Measurements from ENCODE around the gene LMNTD2. TPM values are rescaled to one million over a fixed set of nuclear protein-coding genes. Genes with fewer than 3 reads are reported as not detected.
A peak's percentile ranks its signal among the peaks of the same experiment; 100 is the strongest.

The LMNTD2 gene
- total RNA-seq, 1 experiment from 2014 or later: 7.8 TPM

DNA sequence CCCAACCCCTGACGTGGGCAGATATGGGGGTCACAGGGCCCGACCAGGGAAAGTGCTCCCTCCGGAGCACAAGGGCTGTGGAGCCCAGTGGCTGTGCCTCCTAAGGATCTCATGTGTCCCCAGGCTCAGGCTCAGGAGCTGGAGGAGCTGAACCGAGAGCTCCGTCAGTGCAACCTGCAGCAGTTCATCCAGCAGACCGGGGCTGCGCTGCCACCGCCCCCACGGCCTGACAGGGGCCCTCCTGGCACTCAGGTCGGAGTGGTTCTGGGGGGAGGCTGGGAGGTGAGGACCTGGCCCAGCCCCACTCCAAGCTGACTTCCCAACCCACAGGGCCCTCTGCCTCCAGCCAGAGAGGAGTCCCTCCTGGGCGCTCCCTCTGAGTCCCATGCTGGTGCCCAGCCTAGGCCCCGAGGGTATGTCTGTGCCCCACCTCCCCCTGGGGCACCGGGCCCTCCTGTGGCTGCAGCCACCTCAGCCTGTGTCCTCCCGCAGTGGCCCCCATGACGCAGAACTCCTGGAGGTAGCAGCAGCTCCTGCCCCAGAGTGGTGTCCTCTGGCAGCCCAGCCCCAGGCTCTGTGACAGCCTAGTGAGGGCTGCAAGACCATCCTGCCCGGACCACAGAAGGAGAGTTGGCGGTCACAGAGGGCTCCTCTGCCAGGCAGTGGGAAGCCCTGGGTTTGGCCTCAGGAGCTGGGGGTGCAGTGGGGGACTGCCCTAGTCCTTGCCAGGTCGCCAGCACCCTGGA is 2.7 kb upstream of the LMNTD2 start:
- no peaks in the 10 kb centered on the region for H3K9me3 Mint-ChIP-seq (ENCODE audit: low read depth, unreplicated experiment)
- peak overlapping the region; percentile 63 for H3K27ac Mint-ChIP-seq (ENCODE audit: unreplicated experiment)
- peaks cover 79% of the 10 kb centered on the region for H3K36me3 Mint-ChIP-seq (ENCODE audit: insufficient read depth, unreplicated experiment)
- CTCF ChIA-PET: no interaction called here
- BruUV-seq (replicated peaks): TSS peak; percentile 28
- no peaks in the 10 kb centered on the region for H3K27me3 Mint-ChIP-seq (ENCODE audit: unreplicated experiment)
- intact Hi-C loops (cut with micrococcal nuclease; ENCODE audit: unreplicated experiment): loop anchor here (10.0 kb wide), 1 partner anchor 142 kb away; the partner anchor contains the start of gene EPS8L2
- no peaks in the 10 kb centered on the region for H3K4me1 Mint-ChIP-seq (ENCODE audit: low read depth, unreplicated experiment)
- H3K4me3 Mint-ChIP-seq (ENCODE audit: low read depth, unreplicated experiment): peak overlapping the region; percentile 41
- TF ChIP-seq, protein P1, sequence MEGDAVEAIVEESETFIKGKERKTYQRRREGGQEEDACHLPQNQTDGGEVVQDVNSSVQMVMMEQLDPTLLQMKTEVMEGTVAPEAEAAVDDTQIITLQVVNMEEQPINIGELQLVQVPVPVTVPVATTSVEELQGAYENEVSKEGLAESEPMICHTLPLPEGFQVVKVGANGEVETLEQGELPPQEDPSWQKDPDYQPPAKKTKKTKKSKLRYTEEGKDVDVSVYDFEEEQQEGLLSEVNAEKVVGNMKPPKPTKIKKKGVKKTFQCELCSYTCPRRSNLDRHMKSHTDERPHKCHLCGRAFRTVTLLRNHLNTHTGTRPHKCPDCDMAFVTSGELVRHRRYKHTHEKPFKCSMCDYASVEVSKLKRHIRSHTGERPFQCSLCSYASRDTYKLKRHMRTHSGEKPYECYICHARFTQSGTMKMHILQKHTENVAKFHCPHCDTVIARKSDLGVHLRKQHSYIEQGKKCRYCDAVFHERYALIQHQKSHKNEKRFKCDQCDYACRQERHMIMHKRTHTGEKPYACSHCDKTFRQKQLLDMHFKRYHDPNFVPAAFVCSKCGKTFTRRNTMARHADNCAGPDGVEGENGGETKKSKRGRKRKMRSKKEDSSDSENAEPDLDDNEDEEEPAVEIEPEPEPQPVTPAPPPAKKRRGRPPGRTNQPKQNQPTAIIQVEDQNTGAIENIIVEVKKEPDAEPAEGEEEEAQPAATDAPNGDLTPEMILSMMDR (IDR thresholded peaks at IDR 0.05; ENCODE audit: unreplicated experiment): no peak
- no peak for DNase-seq

- no TSS peak for BruUV-seq (replicated peaks)
- H3K36me3 Mint-ChIP-seq (ENCODE audit: insufficient read depth, unreplicated experiment): peaks cover 77% of the 10 kb centered on the region
Observed at GRCh38 chr11:562046-562645, 1.6 kb upstream of the LMNTD2 start.

DNA sequence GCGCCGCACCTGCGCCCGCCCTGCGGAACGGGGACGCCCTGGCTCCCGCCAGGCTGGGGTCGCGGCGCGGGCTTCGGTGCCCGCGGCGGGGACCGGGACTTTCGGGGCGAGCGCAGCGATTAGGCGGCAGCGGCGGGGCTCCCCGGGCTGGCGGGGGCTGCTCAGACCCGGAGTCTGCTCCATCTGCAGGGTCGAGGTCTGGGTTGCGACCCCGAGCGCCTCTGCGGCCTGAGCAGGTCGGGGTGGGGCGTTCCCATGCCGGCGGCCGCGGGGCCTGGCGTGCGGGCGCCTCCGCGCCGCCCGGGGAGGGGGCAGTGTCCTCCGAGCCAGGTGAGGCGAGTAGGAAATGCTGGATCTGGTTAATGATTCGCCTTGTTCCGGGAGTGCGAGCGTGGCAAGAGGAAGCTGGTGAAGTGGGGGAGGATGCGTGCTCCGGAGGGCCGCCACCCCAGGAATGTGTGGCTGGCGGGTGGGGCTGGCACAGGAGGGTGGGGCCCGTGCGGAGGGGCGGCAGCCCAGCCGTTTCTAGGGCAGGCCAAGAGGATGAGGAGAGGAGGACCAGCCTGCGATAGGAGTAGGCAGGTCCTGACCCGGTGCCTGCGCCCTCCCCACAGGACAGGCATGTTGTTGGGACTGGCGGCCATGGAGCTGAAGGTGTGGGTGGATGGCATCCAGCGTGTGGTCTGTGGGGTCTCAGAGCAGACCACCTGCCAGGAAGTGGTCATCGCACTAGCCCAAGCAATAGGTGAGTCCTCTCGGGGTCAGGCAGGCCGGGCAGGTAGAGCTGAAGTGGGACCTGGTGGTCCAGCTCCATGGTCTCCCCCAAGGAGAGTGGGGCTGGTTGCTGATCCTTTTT is 838 bp upstream of the LMNTD2 start:
- peaks cover 73% of the 10 kb centered on the region for H3K36me3 Mint-ChIP-seq (ENCODE audit: insufficient read depth, unreplicated experiment)
- H3K4me1 Mint-ChIP-seq (ENCODE audit: low read depth, unreplicated experiment): no peaks in the 10 kb centered on the region
- intact Hi-C loops (cut with micrococcal nuclease; ENCODE audit: unreplicated experiment): loop anchor here (10.0 kb wide), 1 partner anchor 143 kb away; the partner anchor contains the start of gene EPS8L2
- H3K27ac Mint-ChIP-seq (ENCODE audit: unreplicated experiment): peak overlapping the region; percentile 82
- peak overlapping the region; percentile 90 for H3K4me3 Mint-ChIP-seq (ENCODE audit: low read depth, unreplicated experiment)
- CTCF ChIA-PET: interaction anchor here (0.6 to 1.0 kb wide), 6 partner anchors 14 to 144 kb away, joined by 3 to 6 read pairs (median 4); no protein-coding TSS in a partner anchor
- TF ChIP-seq, protein P1 (IDR thresholded peaks at IDR 0.05; ENCODE audit: unreplicated experiment): no peak
- DNase-seq: peak; percentile 94
- H3K9me3 Mint-ChIP-seq (ENCODE audit: low read depth, unreplicated experiment): no peaks in the 10 kb centered on the region
- BruUV-seq (replicated peaks): no TSS peak
- no peaks in the 10 kb centered on the region for H3K27me3 Mint-ChIP-seq (ENCODE audit: unreplicated experiment)

More at GRCh38 chr11:562046-562645, 1.6 kb upstream of the LMNTD2 start:
- no peak overlapping the region for H3K27ac Mint-ChIP-seq (ENCODE audit: unreplicated experiment)
- CTCF ChIA-PET: interaction anchor here (0.6 to 1.0 kb wide), 6 partner anchors 13 to 143 kb away, joined by 3 to 6 read pairs (median 4); no protein-coding TSS in a partner anchor
- no peaks in the 10 kb centered on the region for H3K27me3 Mint-ChIP-seq (ENCODE audit: unreplicated experiment)
- no peaks in the 10 kb centered on the region for H3K4me1 Mint-ChIP-seq (ENCODE audit: low read depth, unreplicated experiment)
- no peak for DNase-seq
- TF ChIP-seq, protein P1 (IDR thresholded peaks at IDR 0.05; ENCODE audit: unreplicated experiment): no peak
- H3K9me3 Mint-ChIP-seq (ENCODE audit: low read depth, unreplicated experiment): no peaks in the 10 kb centered on the region
- H3K4me3 Mint-ChIP-seq (ENCODE audit: low read depth, unreplicated experiment): peak overlapping the region; percentile 90
- intact Hi-C loops (cut with micrococcal nuclease; ENCODE audit: unreplicated experiment): loop anchor here (10.0 kb wide), 1 partner anchor 143 kb away; the partner anchor contains the start of gene EPS8L2

DNA sequence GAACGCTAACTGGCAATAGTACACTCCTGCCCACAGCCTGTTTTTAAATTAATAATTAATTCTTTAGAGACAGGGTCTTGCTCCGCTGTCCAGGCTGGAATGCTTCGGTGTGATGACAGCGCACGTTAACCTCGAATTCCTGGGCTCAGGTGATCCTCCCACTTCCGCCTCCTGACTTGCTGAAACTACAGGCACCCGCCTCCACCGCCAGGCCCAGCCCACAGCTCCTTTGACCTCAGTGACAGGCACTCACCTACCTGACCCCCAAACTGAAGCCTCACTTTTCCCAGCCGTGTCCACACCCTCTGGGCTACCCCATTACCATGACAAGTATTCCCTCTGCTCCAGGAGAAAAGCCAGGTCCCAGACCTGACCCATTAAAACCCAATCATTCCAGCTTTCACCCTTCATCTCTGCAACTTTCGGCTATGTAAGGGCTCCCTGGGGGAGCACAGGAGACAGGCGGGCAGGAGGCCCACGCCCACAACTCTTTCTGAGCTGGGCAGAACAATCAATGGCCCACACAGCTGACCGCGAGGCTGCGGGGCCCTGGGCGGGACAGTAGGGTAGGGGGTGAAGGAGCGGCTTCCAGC is 730 bp downstream of the LMNTD2 start:
- H3K9me3 Mint-ChIP-seq (ENCODE audit: low read depth, unreplicated experiment): no peaks in the 10 kb centered on the region
- CTCF ChIA-PET: no interaction called here
- no peaks in the 10 kb centered on the region for H3K4me1 Mint-ChIP-seq (ENCODE audit: low read depth, unreplicated experiment)
- intact Hi-C loops (cut with micrococcal nuclease; ENCODE audit: unreplicated experiment): loop anchor here (10.0 kb wide), 2 partner anchors 145 to 165 kb away; partner anchors contain the start of gene EPS8L2
- DNase-seq: peak; percentile 55
- H3K27me3 Mint-ChIP-seq (ENCODE audit: unreplicated experiment): no peaks in the 10 kb centered on the region
- H3K27ac Mint-ChIP-seq (ENCODE audit: unreplicated experiment): peak overlapping the region; percentile 88
- BruUV-seq (replicated peaks): no TSS peak
- TF ChIP-seq, protein P1 (IDR thresholded peaks at IDR 0.05; ENCODE audit: unreplicated experiment): no peak
- H3K36me3 Mint-ChIP-seq (ENCODE audit: insufficient read depth, unreplicated experiment): peaks cover 77% of the 10 kb centered on the region
- peak overlapping the region; percentile 90 for H3K4me3 Mint-ChIP-seq (ENCODE audit: low read depth, unreplicated experiment)
